HEK293 (cell line): ENCODE data around the gene ATP13A3.

Experiments
- CTCF ChIA-PET: fragments of 350-600 bp; formaldehyde crosslinking; extraction: SDS; loops from one replicate; lab custom pipeline; 2021; ENCODE audit warnings: antibody characterized with exemption; lab: Yijun Ruan, JAX
- POLR2A ChIA-PET: fragments of 300-600 bp; formaldehyde crosslinking; extraction: SDS; loops from one replicate; lab custom pipeline; 2020; ENCODE audit warnings: antibody characterized with exemption, inconsistent platforms; lab: Yijun Ruan, JAX
- H3K27ac ChIP-seq: fragments of 200-500 bp; sonication (Bioruptor generic); 2 replicates; pipeline ENCODE4 v1.5.1; 2014; ENCODE audit warnings: low read depth, low read length, control low read depth, inconsistent platforms; ENCODE audit errors: extremely low read depth
- H3K36me3 ChIP-seq, 2 experiments: fragments of 200-500 bp in 1 of 2; sonication (Bioruptor generic) in 1 of 2; 1 replicate in 1 of 2; 2 replicates in 1 of 2; pipeline ENCODE4 v1.5.1; 2014 to 2017; ENCODE audit warnings: inconsistent platforms in 2 of 2, low read length in 2 of 2; ENCODE audit not compliant: control insufficient read depth in 2 of 2, insufficient read depth in 1 of 2
- H3K4me1 ChIP-seq: fragments of 200-500 bp; sonication (Bioruptor generic); 2 replicates; pipeline ENCODE4 v1.5.1; 2014; ENCODE audit warnings: mild to moderate bottlenecking, low read length, inconsistent platforms; ENCODE audit not compliant: control insufficient read depth, insufficient read depth
- H3K4me3 ChIP-seq: 2 replicates; pipeline ENCODE4 v1.5.1; 2011; ENCODE audit warnings: low read depth, mild to moderate bottlenecking, control low read depth, low read length, moderate library complexity
- H3K9me3 ChIP-seq: fragments of 200-500 bp; sonication (Bioruptor generic); 2 replicates; pipeline ENCODE4 v1.5.1; 2014; ENCODE audit warnings: low read depth, low read length, inconsistent platforms; ENCODE audit not compliant: control insufficient read depth, insufficient read depth
- MZF1 ChIP-seq: fragments of 450-650 bp; formaldehyde crosslinking; IDR thresholded peaks from 2 replicates; pipeline ENCODE4 v1.5.1; 2017; ENCODE audit warnings: missing biosample characterization, missing genetic modification characterization, borderline replicate concordance
- SP3 ChIP-seq: fragments of 450-650 bp; formaldehyde crosslinking; IDR thresholded peaks from 2 replicates; pipeline ENCODE4 v1.5.1; 2016; ENCODE audit warnings: missing biosample characterization, missing genetic modification characterization
- SP7 ChIP-seq: fragments of 450-650 bp; formaldehyde crosslinking; IDR thresholded peaks from 2 replicates; pipeline ENCODE4 v1.5.1; 2016; ENCODE audit warnings: missing biosample characterization, missing genetic modification characterization
- ZNF248 ChIP-seq: fragments of 450-650 bp; formaldehyde crosslinking; IDR thresholded peaks from 2 replicates; pipeline ENCODE4 v1.5.1; 2017; ENCODE audit warnings: missing biosample characterization, missing genetic modification characterization
- ZNF311 ChIP-seq: fragments of 450-650 bp; formaldehyde crosslinking; IDR thresholded peaks from 2 replicates; pipeline ENCODE4 v1.5.1; 2017; ENCODE audit warnings: missing biosample characterization, missing genetic modification characterization, borderline replicate concordance
- ZNF366 ChIP-seq: fragments of 450-650 bp; formaldehyde crosslinking; conservative IDR thresholded peaks from 2 replicates; pipeline ENCODE4 v1.5.1; 2016; ENCODE audit warnings: missing biosample characterization, missing genetic modification characterization
- ZNF514 ChIP-seq: fragments of 450-650 bp; formaldehyde crosslinking; IDR thresholded peaks from 2 replicates; pipeline ENCODE4 v1.5.1; 2016; ENCODE audit warnings: missing biosample characterization, missing genetic modification characterization
- ZNF660 ChIP-seq: fragments of 450-650 bp; IDR thresholded peaks from 2 replicates; pipeline ENCODE4 v1.5.1; 2018; ENCODE audit warnings: missing biosample characterization, mild to moderate bottlenecking, missing genetic modification characterization
- ZNF776 ChIP-seq: fragments of 450-650 bp; formaldehyde crosslinking; IDR thresholded peaks from 2 replicates; pipeline ENCODE4 v1.5.0; 2017; ENCODE audit warnings: missing biosample characterization, missing genetic modification characterization, borderline replicate concordance
- ZNF830 ChIP-seq: fragments of 450-650 bp; IDR thresholded peaks from 2 replicates; pipeline ENCODE4 v1.5.0; 2018; ENCODE audit warnings: missing biosample characterization, missing genetic modification characterization, low read depth, mild to moderate bottlenecking, moderate library complexity
- ZXDB ChIP-seq: fragments of 450-650 bp; formaldehyde crosslinking; IDR thresholded peaks from 2 replicates; pipeline ENCODE4 v1.5.1; 2016; ENCODE audit warnings: missing biosample characterization, missing genetic modification characterization
- TF ChIP-seq, protein P1 (sequence below): fragments of 450-650 bp; formaldehyde crosslinking; IDR thresholded peaks from 2 replicates; pipeline ENCODE4 v1.5.1; 2016; ENCODE audit warnings: missing biosample characterization, missing genetic modification characterization
- TF ChIP-seq, protein P2 (sequence below): fragments of 450-650 bp; formaldehyde crosslinking; IDR thresholded peaks from 2 replicates; pipeline ENCODE4 v1.5.1; 2016; ENCODE audit warnings: missing biosample characterization, missing genetic modification characterization
- TF ChIP-seq, protein P3 (sequence below): fragments of 450-650 bp; formaldehyde crosslinking; IDR thresholded peaks from 2 replicates; pipeline ENCODE4 v1.5.1; 2016; ENCODE audit warnings: missing biosample characterization, missing genetic modification characterization
- TF ChIP-seq, protein P4 (sequence below): fragments of 450-650 bp; formaldehyde crosslinking; IDR thresholded peaks from 2 replicates; pipeline ENCODE4 v1.5.1; 2016; ENCODE audit warnings: missing biosample characterization, missing genetic modification characterization

The ATP13A3 gene

DNA sequence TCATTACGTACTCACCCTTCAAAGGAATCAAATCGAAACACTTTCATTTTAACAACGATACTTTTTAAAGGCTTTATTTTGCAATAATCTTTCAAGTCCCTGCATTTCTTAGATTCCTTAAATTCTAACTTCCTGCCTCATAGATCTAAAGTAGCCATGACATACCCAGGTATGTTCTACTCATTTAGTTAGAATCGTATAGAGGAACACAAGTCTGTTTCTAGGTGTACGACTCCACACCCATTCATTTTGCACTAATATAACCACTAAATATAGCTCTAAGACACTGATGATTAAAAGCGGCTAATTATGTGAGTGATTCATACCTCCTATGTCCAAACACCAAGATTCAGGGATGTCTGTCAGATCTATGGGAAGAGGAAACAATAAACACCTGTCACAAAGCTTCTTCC is 1.3 kb downstream of the ATP13A3 start (continued):
- TF ChIP-seq ZNF248 (tag by site-specific recombination) (no peak), SP7 (peak; percentile 92), ZNF366 (tag by site-specific recombination) (peak; percentile 36; the same call in 1 of the 2 replicates), ZNF514 (no peak), ZNF776 (no peak), SP3 (no peak), ZXDB (tag by site-specific recombination) (no peak), ZNF311 (tag by site-specific recombination) (no peak)
- TF ChIP-seq, protein P1, sequence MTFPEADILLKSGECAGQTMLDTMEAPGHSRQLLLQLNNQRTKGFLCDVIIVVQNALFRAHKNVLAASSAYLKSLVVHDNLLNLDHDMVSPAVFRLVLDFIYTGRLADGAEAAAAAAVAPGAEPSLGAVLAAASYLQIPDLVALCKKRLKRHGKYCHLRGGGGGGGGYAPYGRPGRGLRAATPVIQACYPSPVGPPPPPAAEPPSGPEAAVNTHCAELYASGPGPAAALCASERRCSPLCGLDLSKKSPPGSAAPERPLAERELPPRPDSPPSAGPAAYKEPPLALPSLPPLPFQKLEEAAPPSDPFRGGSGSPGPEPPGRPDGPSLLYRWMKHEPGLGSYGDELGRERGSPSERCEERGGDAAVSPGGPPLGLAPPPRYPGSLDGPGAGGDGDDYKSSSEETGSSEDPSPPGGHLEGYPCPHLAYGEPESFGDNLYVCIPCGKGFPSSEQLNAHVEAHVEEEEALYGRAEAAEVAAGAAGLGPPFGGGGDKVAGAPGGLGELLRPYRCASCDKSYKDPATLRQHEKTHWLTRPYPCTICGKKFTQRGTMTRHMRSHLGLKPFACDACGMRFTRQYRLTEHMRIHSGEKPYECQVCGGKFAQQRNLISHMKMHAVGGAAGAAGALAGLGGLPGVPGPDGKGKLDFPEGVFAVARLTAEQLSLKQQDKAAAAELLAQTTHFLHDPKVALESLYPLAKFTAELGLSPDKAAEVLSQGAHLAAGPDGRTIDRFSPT (tag by site-specific recombination), result no peak

DNA sequence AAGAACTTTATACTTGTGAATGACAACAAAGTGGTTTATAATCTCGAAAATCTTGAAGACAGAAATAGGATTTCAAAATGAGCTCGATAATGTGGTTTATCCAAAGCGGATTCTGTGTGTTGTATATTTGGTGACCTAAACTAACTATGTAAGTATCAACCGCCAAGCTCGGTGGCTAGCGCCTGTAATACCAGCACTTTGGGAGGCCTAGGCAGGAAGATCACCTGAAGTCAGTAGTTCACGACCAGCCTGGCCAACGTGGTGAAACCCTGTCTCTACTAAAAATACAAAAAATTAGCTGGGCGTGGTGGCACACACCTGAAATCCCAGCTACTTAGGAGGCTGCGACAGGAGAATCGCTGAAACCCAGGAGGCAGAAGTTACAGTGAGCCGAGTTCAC is 2.2 kb downstream of the ATP13A3 start:
- Histone ChIP-seq H3K4me1 (peaks cover 10% of the 10 kb centered on the region; the same call in 1 of the 2 replicates), H3K36me3 (peaks cover 0 to 14% of the 10 kb centered on the region in 2 experiments; a peak in 2 of 3 replicates), H3K4me3 (no peak overlapping the region), H3K9me3 (no peaks in the 10 kb centered on the region), H3K27ac (no peak overlapping the region)
- CTCF ChIA-PET, result interaction anchor here (1.7 to 3.6 kb wide), 3 partner anchors 12 to 109 kb away, joined by 6 to 25 read pairs (median 6); no protein-coding TSS in a partner anchor
- TF ChIP-seq, protein P2, sequence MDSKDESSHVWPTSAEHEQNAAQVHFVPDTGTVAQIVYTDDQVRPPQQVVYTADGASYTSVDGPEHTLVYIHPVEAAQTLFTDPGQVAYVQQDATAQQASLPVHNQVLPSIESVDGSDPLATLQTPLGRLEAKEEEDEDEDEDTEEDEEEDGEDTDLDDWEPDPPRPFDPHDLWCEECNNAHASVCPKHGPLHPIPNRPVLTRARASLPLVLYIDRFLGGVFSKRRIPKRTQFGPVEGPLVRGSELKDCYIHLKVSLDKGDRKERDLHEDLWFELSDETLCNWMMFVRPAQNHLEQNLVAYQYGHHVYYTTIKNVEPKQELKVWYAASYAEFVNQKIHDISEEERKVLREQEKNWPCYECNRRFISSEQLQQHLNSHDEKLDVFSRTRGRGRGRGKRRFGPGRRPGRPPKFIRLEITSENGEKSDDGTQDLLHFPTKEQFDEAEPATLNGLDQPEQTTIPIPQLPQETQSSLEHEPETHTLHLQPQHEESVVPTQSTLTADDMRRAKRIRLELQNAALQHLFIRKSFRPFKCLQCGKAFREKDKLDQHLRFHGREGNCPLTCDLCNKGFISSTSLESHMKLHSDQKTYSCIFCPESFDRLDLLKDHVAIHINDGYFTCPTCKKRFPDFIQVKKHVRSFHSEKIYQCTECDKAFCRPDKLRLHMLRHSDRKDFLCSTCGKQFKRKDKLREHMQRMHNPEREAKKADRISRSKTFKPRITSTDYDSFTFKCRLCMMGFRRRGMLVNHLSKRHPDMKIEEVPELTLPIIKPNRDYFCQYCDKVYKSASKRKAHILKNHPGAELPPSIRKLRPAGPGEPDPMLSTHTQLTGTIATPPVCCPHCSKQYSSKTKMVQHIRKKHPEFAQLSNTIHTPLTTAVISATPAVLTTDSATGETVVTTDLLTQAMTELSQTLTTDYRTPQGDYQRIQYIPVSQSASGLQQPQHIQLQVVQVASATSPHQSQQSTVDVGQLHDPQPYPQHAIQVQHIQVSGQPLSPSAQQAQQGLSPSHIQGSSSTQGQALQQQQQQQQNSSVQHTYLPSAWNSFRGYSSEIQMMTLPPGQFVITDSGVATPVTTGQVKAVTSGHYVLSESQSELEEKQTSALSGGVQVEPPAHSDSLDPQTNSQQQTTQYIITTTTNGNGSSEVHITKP, result no peak
- TF ChIP-seq, protein P3, sequence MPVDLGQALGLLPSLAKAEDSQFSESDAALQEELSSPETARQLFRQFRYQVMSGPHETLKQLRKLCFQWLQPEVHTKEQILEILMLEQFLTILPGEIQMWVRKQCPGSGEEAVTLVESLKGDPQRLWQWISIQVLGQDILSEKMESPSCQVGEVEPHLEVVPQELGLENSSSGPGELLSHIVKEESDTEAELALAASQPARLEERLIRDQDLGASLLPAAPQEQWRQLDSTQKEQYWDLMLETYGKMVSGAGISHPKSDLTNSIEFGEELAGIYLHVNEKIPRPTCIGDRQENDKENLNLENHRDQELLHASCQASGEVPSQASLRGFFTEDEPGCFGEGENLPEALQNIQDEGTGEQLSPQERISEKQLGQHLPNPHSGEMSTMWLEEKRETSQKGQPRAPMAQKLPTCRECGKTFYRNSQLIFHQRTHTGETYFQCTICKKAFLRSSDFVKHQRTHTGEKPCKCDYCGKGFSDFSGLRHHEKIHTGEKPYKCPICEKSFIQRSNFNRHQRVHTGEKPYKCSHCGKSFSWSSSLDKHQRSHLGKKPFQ (tag by site-specific recombination), result peak; percentile 79; the same call in 1 of the 2 replicates
- no peak for TF ChIP-seq MZF1 (tag by site-specific recombination)
- TF ChIP-seq, protein P4, sequence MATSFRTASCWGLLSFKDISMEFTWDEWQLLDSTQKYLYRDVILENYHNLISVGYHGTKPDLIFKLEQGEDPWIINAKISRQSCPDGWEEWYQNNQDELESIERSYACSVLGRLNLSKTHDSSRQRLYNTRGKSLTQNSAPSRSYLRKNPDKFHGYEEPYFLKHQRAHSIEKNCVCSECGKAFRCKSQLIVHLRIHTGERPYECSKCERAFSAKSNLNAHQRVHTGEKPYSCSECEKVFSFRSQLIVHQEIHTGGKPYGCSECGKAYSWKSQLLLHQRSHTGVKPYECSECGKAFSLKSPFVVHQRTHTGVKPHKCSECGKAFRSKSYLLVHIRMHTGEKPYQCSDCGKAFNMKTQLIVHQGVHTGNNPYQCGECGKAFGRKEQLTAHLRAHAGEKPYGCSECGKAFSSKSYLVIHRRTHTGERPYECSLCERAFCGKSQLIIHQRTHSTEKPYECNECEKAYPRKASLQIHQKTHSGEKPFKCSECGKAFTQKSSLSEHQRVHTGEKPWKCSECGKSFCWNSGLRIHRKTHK, result no peak
- POLR2A ChIA-PET, result no interaction called here

DNA sequence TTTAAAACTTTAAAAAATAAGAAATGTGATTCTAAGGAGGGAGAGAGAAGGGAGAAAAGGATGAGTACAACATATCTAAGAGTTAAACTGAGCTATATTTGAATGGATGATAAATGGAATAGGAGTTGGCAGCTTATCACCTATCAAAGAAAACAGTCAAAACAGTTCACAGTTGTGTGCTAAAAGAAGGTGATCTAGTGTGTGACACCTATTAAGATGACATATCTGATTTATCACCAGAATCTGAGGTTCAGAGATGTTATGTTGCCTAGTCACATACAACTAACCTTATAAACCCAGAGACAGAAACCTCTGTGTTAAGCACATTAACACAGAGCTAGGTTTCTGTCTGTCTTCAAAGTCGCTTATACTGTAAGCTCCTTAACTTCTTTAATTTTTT is 3.0 kb downstream of the ATP13A3 start:
- Histone ChIP-seq H3K4me3 (no peak overlapping the region), H3K4me1 (peaks cover 10% of the 10 kb centered on the region; the same call in 1 of the 2 replicates), H3K9me3 (no peaks in the 10 kb centered on the region), H3K27ac (no peak overlapping the region), H3K36me3 (peaks cover 0 to 16% of the 10 kb centered on the region in 2 experiments; a peak in 2 of 3 replicates)
- TF ChIP-seq ZNF830 (tag by site-specific recombination), result no peak
- TF ChIP-seq ZNF660 (tag by site-specific recombination), result no peak
- 0 out of 2 replicates have a peak, but pooled peaks have one; percentile 27 for TF ChIP-seq ZNF366 (tag by site-specific recombination)
- ChIA-PET POLR2A (interaction anchor here (0.6 to 1.1 kb wide), 3 partner anchors 38 to 119 kb away, joined by 3 to 5 read pairs (median 3); no protein-coding TSS in a partner anchor), CTCF (interaction anchor here (0.7 to 3.6 kb wide), 3 partner anchors 11 to 1675 kb away, joined by 3 to 25 read pairs (median 3); no protein-coding TSS in a partner anchor)
